Endothelial cell of umbilical vein (primary cell): ENCODE measurements around the gene H3-3A. TPM values are rescaled to one million over a fixed set of nuclear protein-coding genes. Genes with fewer than 3 reads are reported as not detected.

Experiments used
- BruUV-seq: library from RNA; stranded (reverse); fragments of 400-500 nt; replicated peaks from 2 replicates; lab custom pipeline; 2021; lab: Mats Ljungman, UMichigan
- CTCF ChIA-PET: fragments of 300-600, 350-600 bp; sonication (Branson Sonifier 250); formaldehyde crosslinking; loops from one replicate; lab custom pipeline; 2021; ENCODE audit warnings: antibody characterized with exemption, inconsistent platforms; lab: Charles Lee
- POLR2A ChIA-PET: fragments of 300-600, 350-600 bp; sonication (Branson Sonifier 250); formaldehyde crosslinking; loops from one replicate; lab custom pipeline; 2021; ENCODE audit warnings: antibody characterized with exemption, inconsistent platforms; lab: Charles Lee
- DNase-seq: peaks from one replicate; pipeline ENCODE4 v3.0.0-alpha.2; 2011; ENCODE audit warnings: low read depth, low spot score
- FAIRE-seq: peaks from 2 replicates; lab custom pipeline; 2011; peaks lifted over from hg19 to GRCh38; lab: Jason Lieb, UNC
- H2AFZ ChIP-seq: 2 replicates; pipeline ENCODE4 v1.6.0; 2012; ENCODE audit warnings: low read depth, low read length, control low read depth, inconsistent platforms
- H3K27ac ChIP-seq: 2 replicates; pipeline ENCODE4 v1.5.1; 2011; ENCODE audit warnings: low read depth, mild to moderate bottlenecking, control low read depth, low read length, moderate library complexity; ENCODE audit not compliant: insufficient read depth
- H3K27me3 ChIP-seq, 2 experiments: 2 replicates each; pipeline versions ENCODE4 v1.6.0 to v1.6.1; 2011; ENCODE audit warnings: low read length in 2 of 2, mixed read lengths in 1 of 2; ENCODE audit not compliant: control insufficient read depth in 2 of 2, insufficient read depth in 2 of 2
- H3K36me3 ChIP-seq, 2 experiments: 2 replicates in 1 of 2; 3 replicates in 1 of 2; pipeline ENCODE4 v1.5.1; 2011; ENCODE audit warnings: low read length in 2 of 2, mild to moderate bottlenecking in 1 of 2, moderate library complexity in 1 of 2; ENCODE audit not compliant: control insufficient read depth in 2 of 2, insufficient read depth in 2 of 2; ENCODE audit errors: extremely low read depth in 1 of 2
- H3K4me1 ChIP-seq: 3 replicates; pipeline ENCODE4 v1.5.1; 2011; ENCODE audit warnings: mild to moderate bottlenecking, low read length; ENCODE audit not compliant: control insufficient read depth, insufficient read depth; ENCODE audit errors: extremely low read depth
- H3K4me2 ChIP-seq: 2 replicates; pipeline ENCODE4 v1.6.1; 2011; ENCODE audit warnings: low read length, control low read depth, mixed read lengths; ENCODE audit not compliant: insufficient read depth
- H3K4me3 ChIP-seq, 3 experiments: fragments of 200-600 bp in 1 of 3; sonication (generic), shearing (Covaris generic) in 1 of 3; replicated peaks in 1 of 3; 2 replicates each; pipeline ENCODE4 v1.5.1; 2011 to 2016; ENCODE audit warnings: control low read depth in 3 of 3, low read length in 3 of 3, mild to moderate bottlenecking in 2 of 3, inconsistent platforms in 1 of 3, low read depth in 1 of 3, moderate library complexity in 1 of 3; ENCODE audit not compliant: insufficient read depth in 1 of 3
- H3K79me2 ChIP-seq: 2 replicates; pipeline ENCODE4 v1.6.0; 2012; ENCODE audit warnings: low read length, inconsistent platforms; ENCODE audit not compliant: control insufficient read depth, insufficient read depth
- H3K9ac ChIP-seq: replicated peaks from 2 replicates; pipeline ENCODE3; 2011; ENCODE audit warnings: low read length, control low read depth; ENCODE audit not compliant: insufficient read depth; ENCODE audit errors: extremely low read depth
- H3K9me1 ChIP-seq: replicated peaks from 3 replicates; pipeline ENCODE4 v1.6.0; 2011; ENCODE audit warnings: mild to moderate bottlenecking, low read length; ENCODE audit not compliant: control insufficient read depth, insufficient read depth; ENCODE audit errors: extremely low read depth
- H3K9me3 ChIP-seq: replicated peaks from 2 replicates; pipeline ENCODE4 v1.5.1; 2012; ENCODE audit warnings: low read length, inconsistent platforms; ENCODE audit not compliant: control insufficient read depth, insufficient read depth
- H4K20me1 ChIP-seq: replicated peaks from 2 replicates; pipeline ENCODE3; 2011; ENCODE audit warnings: mild to moderate bottlenecking, low read length; ENCODE audit not compliant: control insufficient read depth, insufficient read depth; ENCODE audit errors: extremely low read depth
- FOS ChIP-seq: IDR thresholded peaks from 2 replicates; pipeline ENCODE4 v1.6.1; 2011; ENCODE audit warnings: mild to moderate bottlenecking, low read length, moderate library complexity, borderline replicate concordance; ENCODE audit not compliant: insufficient read depth
- POLR2AphosphoS5 ChIP-seq: IDR thresholded peaks from 2 replicates; pipeline ENCODE4 v1.6.1; 2012; ENCODE audit warnings: low read depth, mild to moderate bottlenecking, control low read depth, low read length, moderate library complexity; ENCODE audit not compliant: insufficient read depth
- dilution Hi-C: fragments of 300-500 bp; cut with MboI; formaldehyde crosslinking; loops from one replicate; pipeline ENCODE4 v1.15.0; 2019; ENCODE audit warnings: low sequenced_read_pairs; ENCODE audit not compliant: extremely low pct_ligation_motif_present
- intact Hi-C: fragments of 100-400 bp; cut with micrococcal nuclease; formaldehyde crosslinking; loops from one replicate; pipeline ENCODE4 v1.10.0; 2022
- polyA plus RNA-seq, 4 experiments: library from polyadenylated mRNA; depleted of rRNA in 3 of 4; stranded (reverse) in 3 of 4; unstranded in 1 of 4; fragments of >200 nt; gene quantifications; 2 replicates each; pipeline versions ENCODE4 v1.2.1 to v1.2.3, GENCODE V29; 2011 to 2012; ENCODE audit warnings: missing spikeins in 1 of 4
- total RNA-seq: library from RNA; stranded (reverse); gene quantifications from 2 replicates; pipeline ENCODE4 v1.2.3, GENCODE V29; 2021
- TF ChIP-seq, protein P1 (sequence below), 2 donors: IDR thresholded peaks; 1 replicate in 1 of 2; 2 replicates in 1 of 2; pipeline ENCODE4 v1.5.1; 2011; ENCODE audit warnings: low read length in 2 of 2, mild to moderate bottlenecking in 2 of 2, moderate library complexity in 2 of 2, control low read depth in 1 of 2, inconsistent platforms in 1 of 2, low read depth in 1 of 2; ENCODE audit not compliant: insufficient read depth in 1 of 2; ENCODE audit errors: extremely low read depth in 1 of 2

H3-3A gene
- total and polyA plus RNA-seq, 2 donors (not counting 3 experiments of a cell fraction or from before 2014, with no cell fraction given), result 426 to 477 TPM

DNA sequence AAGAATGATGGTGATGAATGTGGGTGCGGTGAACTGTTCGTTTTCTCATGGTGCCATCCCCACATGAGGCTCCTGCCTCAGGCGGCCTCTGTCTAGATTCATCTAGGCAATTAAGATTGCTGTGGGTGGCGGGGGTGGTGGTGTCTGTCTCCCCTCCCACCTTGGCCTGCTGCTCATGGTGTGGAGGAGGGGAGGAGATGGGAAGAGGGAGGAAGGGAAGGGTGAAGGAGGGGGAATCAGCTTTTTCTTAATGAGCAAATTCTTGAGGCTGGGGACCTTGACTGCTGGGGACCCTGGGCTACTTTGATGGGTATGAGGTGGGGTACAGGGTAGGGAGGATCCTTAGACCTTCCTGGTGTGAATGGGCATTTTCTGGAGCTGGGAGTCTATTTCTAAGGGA, 55.8 kb downstream of the H3-3A start:
- POLR2A ChIA-PET, result no interaction called here

DNA sequence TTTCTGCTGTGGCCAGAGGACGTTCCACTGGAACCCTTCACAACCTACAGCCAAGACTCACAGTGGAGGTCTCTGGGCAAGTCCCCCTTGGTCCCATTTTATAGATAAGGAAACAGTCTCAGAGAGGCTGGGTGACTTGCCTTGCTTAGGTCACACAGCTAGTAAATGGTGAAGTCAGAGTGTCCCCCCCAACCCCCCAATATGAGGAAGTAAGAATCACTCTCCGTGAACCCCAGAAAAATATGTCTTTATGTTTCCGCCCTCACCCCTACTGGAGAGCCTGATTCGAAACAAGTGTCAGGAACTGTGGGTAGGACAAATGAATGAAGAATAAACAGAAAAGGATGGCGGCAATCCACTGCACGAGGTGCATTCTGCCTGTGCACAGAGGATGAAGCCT, 56.7 kb downstream of the H3-3A start:
- intact Hi-C loops, result no loop called here
- no peak overlapping the region for H3K27ac ChIP-seq
- H3K4me3 ChIP-seq, result no peak overlapping the region
- H3K9me3 ChIP-seq, result no peaks in the 10 kb centered on the region
- POLR2A ChIA-PET, result no interaction called here
- no peaks in the 10 kb centered on the region for H4K20me1 ChIP-seq
- no peaks in the 10 kb centered on the region for H3K4me1 ChIP-seq
- no peak overlapping the region for H3K9ac ChIP-seq
- no peaks in the 10 kb centered on the region for H3K36me3 ChIP-seq
- no peak overlapping the region for H2AFZ ChIP-seq
- dilution Hi-C loops, result no loop called here
- BruUV-seq, result no TSS peak
- CTCF ChIA-PET, result interaction anchor here (1.0 to 5.7 kb wide), 3 partner anchors 9 to 54 kb away, joined by 3 to 139 read pairs (median 3); no protein-coding TSS in a partner anchor
- TF ChIP-seq, protein P1, sequence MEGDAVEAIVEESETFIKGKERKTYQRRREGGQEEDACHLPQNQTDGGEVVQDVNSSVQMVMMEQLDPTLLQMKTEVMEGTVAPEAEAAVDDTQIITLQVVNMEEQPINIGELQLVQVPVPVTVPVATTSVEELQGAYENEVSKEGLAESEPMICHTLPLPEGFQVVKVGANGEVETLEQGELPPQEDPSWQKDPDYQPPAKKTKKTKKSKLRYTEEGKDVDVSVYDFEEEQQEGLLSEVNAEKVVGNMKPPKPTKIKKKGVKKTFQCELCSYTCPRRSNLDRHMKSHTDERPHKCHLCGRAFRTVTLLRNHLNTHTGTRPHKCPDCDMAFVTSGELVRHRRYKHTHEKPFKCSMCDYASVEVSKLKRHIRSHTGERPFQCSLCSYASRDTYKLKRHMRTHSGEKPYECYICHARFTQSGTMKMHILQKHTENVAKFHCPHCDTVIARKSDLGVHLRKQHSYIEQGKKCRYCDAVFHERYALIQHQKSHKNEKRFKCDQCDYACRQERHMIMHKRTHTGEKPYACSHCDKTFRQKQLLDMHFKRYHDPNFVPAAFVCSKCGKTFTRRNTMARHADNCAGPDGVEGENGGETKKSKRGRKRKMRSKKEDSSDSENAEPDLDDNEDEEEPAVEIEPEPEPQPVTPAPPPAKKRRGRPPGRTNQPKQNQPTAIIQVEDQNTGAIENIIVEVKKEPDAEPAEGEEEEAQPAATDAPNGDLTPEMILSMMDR (IDR thresholded peaks at IDR 0.05; ENCODE audit: extremely low read depth in 1 of 2, insufficient read depth in 1 of 2, low read depth in 1 of 2, low read length in 2 of 2), result no peak
- TF ChIP-seq FOS, result no peak
- TF ChIP-seq POLR2AphosphoS5, result no peak
- H3K9me1 ChIP-seq, result no peaks in the 10 kb centered on the region
- DNase-seq, result no peak
- H3K27me3 ChIP-seq, result peaks cover 0 to 2% of the 10 kb centered on the region in 2 experiments
- no peak for FAIRE-seq
- no peak overlapping the region for H3K4me2 ChIP-seq
- no peaks in the 10 kb centered on the region for H3K79me2 ChIP-seq

More for the DNA sequence above, 55.8 kb downstream of the H3-3A start:
- no peak overlapping the region for H2AFZ ChIP-seq
- H3K36me3 ChIP-seq, result no peaks in the 10 kb centered on the region
- H3K9me1 ChIP-seq, result no peaks in the 10 kb centered on the region
- dilution Hi-C loops (no loop called here), intact Hi-C loops (no loop called here)
- H4K20me1 ChIP-seq, result no peaks in the 10 kb centered on the region
- DNase-seq (no peak), FAIRE-seq (no peak)
- H3K4me1 ChIP-seq, result no peaks in the 10 kb centered on the region
- H3K79me2 ChIP-seq, result no peaks in the 10 kb centered on the region
- BruUV-seq, result no TSS peak
- CTCF ChIA-PET, result interaction anchor here (1.2 to 5.7 kb wide), 2 partner anchors 52 to 53 kb away, joined by 3 to 139 read pairs; no protein-coding TSS in a partner anchor
- no peaks in the 10 kb centered on the region for H3K9me3 ChIP-seq
- no peak overlapping the region for H3K4me3 ChIP-seq
- H3K4me2 ChIP-seq, result no peak overlapping the region
- H3K9ac ChIP-seq, result no peak overlapping the region
- peaks cover 0 to 2% of the 10 kb centered on the region in 2 experiments for H3K27me3 ChIP-seq
- H3K27ac ChIP-seq, result no peak overlapping the region
- TF ChIP-seq FOS, result no peak
- TF ChIP-seq, protein P1 (IDR thresholded peaks at IDR 0.05; ENCODE audit: extremely low read depth in 1 of 2, insufficient read depth in 1 of 2, low read depth in 1 of 2, low read length in 2 of 2), result no peak
